HL-60 (cell line): Measurements from ENCODE around the gene EIF4A3.

ENCODE experiments used
- CTCF ChIP-seq: IDR thresholded peaks from one replicate; pipeline ENCODE4 v1.5.1; 2011; ENCODE audit warnings: low read length, control low read depth, inconsistent platforms; ENCODE audit not compliant: insufficient read depth
- GABPA ChIP-seq: IDR thresholded peaks from 2 replicates; pipeline ENCODE4 v1.6.1; 2012; ENCODE audit warnings: low read depth
- POLR2AphosphoS5 ChIP-seq: IDR thresholded peaks from 2 replicates; pipeline ENCODE4 v1.6.1; 2012; ENCODE audit warnings: low read depth
- REST ChIP-seq: IDR thresholded peaks from 2 replicates; pipeline ENCODE4 v1.6.1; 2012; ENCODE audit warnings: low read depth; ENCODE audit not compliant: insufficient replicate concordance
- SPI1 ChIP-seq: IDR thresholded peaks from 2 replicates; pipeline ENCODE4 v1.6.1; 2012; ENCODE audit warnings: low read depth, mild to moderate bottlenecking, borderline replicate concordance

GRCh38 chr17:80176757-80177156 lies 29.8 kb upstream of the EIF4A3 start:
- TF ChIP-seq CTCF (no peak), POLR2AphosphoS5 (no peak), REST (no peak), SPI1 (no peak), GABPA (no peak)
